Peyer's patch (tissue), 4 donors: ENCODE data around the gene APH1A.

ENCODE experiments used
- CTCF ChIP-seq, 6 experiments: fragments of 450-650 bp in 4 of 6; fragments of 200-600 bp in 2 of 6; sonication (generic) in 1 of 6; IDR thresholded peaks; one replicate each; pipeline ENCODE4 v1.5.1; 2017 to 2019; ENCODE audit warnings: antibody characterized with exemption in 6 of 6, mild to moderate bottlenecking in 3 of 6, moderate library complexity in 1 of 6
- POLR2A ChIP-seq, 2 donors: fragments of 450-650 bp; IDR thresholded peaks; one replicate each; pipeline ENCODE4 v1.5.1; 2017; ENCODE audit warnings: antibody characterized with exemption in 2 of 2, mild to moderate bottlenecking in 2 of 2, moderate library complexity in 2 of 2

- TF ChIP-seq POLR2A (IDR thresholded peaks at IDR 0.05): no peak
- TF ChIP-seq CTCF (IDR thresholded peaks at IDR 0.05): no peak
Measured at GRCh38 chr1:150295476-150295875, 26.7 kb upstream of the APH1A start.
